ENCODE measurements around the gene ZNF646.

ZNF646 gene

GRCh38 chr16:31043352-31043751 is 30.9 kb upstream of the ZNF646 start:
- ChIA-PET CTCF (interaction anchor here (2.9 kb wide), 1 partner anchor 58 kb away, joined by 13 read pairs; the partner anchor contains the start of gene HSD3B7), POLR2A (interaction anchor here (0.8 kb wide), 1 partner anchor 9 kb away, joined by 3 read pairs; no protein-coding TSS in a partner anchor)
- TF ChIP-seq, protein P1, sequence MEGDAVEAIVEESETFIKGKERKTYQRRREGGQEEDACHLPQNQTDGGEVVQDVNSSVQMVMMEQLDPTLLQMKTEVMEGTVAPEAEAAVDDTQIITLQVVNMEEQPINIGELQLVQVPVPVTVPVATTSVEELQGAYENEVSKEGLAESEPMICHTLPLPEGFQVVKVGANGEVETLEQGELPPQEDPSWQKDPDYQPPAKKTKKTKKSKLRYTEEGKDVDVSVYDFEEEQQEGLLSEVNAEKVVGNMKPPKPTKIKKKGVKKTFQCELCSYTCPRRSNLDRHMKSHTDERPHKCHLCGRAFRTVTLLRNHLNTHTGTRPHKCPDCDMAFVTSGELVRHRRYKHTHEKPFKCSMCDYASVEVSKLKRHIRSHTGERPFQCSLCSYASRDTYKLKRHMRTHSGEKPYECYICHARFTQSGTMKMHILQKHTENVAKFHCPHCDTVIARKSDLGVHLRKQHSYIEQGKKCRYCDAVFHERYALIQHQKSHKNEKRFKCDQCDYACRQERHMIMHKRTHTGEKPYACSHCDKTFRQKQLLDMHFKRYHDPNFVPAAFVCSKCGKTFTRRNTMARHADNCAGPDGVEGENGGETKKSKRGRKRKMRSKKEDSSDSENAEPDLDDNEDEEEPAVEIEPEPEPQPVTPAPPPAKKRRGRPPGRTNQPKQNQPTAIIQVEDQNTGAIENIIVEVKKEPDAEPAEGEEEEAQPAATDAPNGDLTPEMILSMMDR (IDR thresholded peaks at IDR 0.05; ENCODE audit: insufficient read depth, low read length, missing control alignments) = no peak
- no peak overlapping the region for H3K4me3 ChIP-seq (ENCODE audit: low read depth, low read length)
- no peak for DNase-seq (ENCODE audit: low read depth, low spot score)

DNA sequence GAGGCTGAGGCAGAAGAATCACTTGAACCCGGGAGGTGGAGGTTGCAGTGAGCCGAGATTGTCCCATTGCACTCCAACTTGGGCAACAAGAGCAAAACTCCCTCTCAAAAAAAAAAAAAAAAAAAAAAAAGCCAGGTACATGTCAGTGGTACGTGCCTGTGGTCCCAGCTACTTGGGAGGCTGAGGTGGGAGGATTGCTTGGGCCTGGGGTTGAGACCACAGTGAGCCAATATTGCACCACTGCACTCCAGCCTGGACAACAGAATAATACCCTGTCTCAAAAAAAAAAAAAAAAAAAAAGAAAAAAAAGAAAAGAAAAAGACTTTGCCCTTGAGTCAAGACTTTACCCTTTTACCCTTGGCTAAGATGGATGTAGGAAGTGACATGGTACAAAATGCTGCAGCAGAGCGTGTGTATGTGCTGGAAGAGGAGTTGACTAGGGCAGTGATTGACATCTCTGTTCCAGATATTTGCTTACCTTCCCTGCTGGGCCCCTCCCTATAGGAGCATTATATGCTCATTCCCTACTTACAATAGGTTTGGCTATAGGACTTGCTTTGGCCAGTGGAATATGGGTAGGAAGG is 30.2 kb upstream of the ZNF646 start:
- CTCF ChIA-PET = interaction anchor here (0.7 kb wide), 1 partner anchor 71 kb away, joined by 4 read pairs; no protein-coding TSS in a partner anchor
- TF ChIP-seq, protein P1 (IDR thresholded peaks at IDR 0.05; ENCODE audit: insufficient read depth, low read length, missing control alignments) = no peak
- POLR2A ChIA-PET = no interaction called here

DNA sequence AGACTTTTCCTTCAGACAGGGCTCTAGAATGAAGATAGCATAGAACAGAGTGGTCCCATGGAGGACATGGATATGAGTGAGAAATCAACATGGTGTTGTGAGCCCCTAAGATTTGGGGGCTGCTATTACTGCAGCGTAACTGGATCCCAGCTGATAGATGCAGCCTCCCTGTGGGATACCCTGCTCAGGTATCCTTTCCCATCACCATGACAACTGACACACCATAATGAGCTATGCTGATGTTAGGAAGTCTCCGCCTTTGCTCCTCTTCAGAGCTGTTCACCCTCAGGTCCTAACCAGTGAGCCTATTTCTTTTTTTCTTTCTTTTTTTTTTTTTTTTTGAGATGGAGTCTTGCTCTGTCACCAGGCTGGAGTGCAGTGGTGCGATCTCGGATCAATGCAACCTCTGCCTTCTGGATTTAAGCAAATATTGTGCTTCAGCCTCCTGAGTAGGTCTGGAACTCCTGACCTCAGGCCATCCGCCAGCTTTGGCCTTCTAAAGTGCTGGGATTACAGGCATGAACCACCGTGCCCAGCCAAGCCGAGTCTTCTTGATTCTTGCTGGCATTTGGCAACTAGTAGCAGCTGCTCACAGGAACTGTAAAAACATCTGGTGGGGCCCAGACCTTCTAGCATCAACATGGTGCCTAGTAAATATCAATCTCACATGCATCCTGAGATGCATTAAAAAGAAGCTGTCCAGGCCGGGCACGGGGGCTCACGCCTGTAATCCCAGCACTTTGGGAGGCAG is 23.8 kb upstream of the ZNF646 start:
- TF ChIP-seq, protein P1 (IDR thresholded peaks at IDR 0.05; ENCODE audit: insufficient read depth, low read length, missing control alignments) = no peak
- no peak for DNase-seq (ENCODE audit: low read depth, low spot score)
- H3K4me3 ChIP-seq (ENCODE audit: low read depth, low read length) = no peak overlapping the region
- CTCF ChIA-PET = interaction anchor here (0.7 to 1.4 kb wide), 4 partner anchors 8 to 66 kb away, joined by 3 to 5 read pairs (median 4); no protein-coding TSS in a partner anchor
- POLR2A ChIA-PET = interaction anchor here (0.8 to 2.0 kb wide), 4 partner anchors 10 to 76 kb away, joined by 3 to 5 read pairs (median 4); partner anchors contain the start of genes HSD3B7, ZNF646 and ZNF668

More for the DNA sequence above, 30.2 kb upstream of the ZNF646 start:
- DNase-seq (ENCODE audit: low read depth, low spot score) = no peak
- no peak overlapping the region for H3K4me3 ChIP-seq (ENCODE audit: low read depth, low read length)

DNA sequence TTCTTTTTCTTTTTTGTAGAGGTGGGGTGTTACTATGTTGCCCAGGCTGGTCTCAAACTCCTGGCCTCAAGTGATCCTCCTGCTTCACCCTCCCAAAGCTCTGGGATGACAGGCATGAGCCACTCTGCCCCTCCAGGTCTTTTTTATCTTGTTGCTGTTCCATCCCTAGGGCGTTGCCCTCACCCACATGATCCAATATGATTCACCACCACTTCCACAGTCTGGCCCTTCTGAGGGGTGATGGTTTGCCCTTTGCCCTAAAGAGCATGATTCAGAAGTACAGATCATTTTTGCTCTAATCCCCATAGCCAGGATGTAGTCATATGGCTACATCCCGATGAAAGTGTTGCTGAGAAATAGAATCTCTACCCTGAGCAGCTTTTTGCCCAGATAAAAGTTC is 22.1 kb upstream of the ZNF646 start:
- DNase-seq (ENCODE audit: low read depth, low spot score) = peak; percentile 52
- ChIA-PET CTCF (interaction anchor here (1.4 kb wide), 1 partner anchor 9 kb away, joined by 3 read pairs; no protein-coding TSS in a partner anchor), POLR2A (interaction anchor here (0.6 to 1.6 kb wide), 4 partner anchors 12 to 58 kb away, joined by 3 to 7 read pairs (median 4); no protein-coding TSS in a partner anchor)
- H3K4me3 ChIP-seq (ENCODE audit: low read depth, low read length) = no peak overlapping the region
- TF ChIP-seq, protein P1 (IDR thresholded peaks at IDR 0.05; ENCODE audit: insufficient read depth, low read length, missing control alignments) = no peak

DNA sequence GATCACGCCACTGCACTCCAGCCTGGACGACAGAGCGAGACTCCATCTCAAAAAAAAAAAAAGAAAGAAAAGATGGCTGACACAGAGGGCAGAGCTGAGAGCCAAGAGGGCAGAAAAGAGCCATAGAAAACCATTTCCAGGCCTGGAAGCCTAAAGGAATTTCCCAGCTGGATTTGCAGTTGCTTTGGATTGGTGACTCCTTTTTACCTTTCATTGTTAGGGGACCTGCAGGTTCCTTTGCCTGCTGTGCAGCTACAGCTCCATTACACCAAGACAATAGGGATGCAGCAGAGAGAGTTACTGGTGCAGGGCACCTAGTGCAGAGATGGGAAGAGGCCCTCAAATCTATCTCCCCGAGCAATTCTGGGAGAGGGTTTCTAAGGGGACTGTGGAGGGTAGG is 18.6 kb upstream of the ZNF646 start:
- TF ChIP-seq, protein P1 (IDR thresholded peaks at IDR 0.05; ENCODE audit: insufficient read depth, low read length, missing control alignments) = no peak
- POLR2A ChIA-PET = interaction anchor here (1.3 kb wide), 1 partner anchor 9 kb away, joined by 7 read pairs; no protein-coding TSS in a partner anchor
- H3K4me3 ChIP-seq (ENCODE audit: low read depth, low read length) = no peak overlapping the region
- CTCF ChIA-PET = interaction anchor here (1.0 kb wide), 1 partner anchor 71 kb away, joined by 3 read pairs; the partner anchor contains the start of gene HSD3B7
- DNase-seq (ENCODE audit: low read depth, low spot score) = no peak

All from AG04449 (cell line).